ENCODE data around the gene ACP7.
"Not testable (repeated sequence)": the region's sequence is repeated elsewhere in the genome, so short reads cannot be mapped to it uniquely, and the experiment has no call there.

Gene ACP7

DNA sequence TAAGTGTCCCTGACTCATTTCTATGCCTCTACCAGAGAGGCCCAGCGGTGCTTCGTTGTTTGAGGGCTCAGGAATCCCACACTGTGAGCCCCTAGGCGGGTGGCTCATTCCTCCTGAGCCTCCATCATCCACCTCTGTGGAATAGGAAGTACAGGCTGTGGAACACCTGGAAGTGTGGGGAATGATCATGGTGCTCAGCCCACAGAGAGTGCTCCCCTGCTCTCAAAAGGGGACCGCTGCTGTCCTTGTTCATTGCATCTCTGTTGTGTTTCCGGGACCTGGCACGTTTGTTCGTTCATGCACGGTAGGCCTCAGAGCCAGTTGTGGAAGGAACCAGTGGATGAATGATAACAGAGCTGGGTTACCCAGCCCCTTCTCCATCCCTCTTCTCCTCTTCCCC, 1.2 kb downstream of the ACP7 start:
- TF ChIP-seq, protein P1, sequence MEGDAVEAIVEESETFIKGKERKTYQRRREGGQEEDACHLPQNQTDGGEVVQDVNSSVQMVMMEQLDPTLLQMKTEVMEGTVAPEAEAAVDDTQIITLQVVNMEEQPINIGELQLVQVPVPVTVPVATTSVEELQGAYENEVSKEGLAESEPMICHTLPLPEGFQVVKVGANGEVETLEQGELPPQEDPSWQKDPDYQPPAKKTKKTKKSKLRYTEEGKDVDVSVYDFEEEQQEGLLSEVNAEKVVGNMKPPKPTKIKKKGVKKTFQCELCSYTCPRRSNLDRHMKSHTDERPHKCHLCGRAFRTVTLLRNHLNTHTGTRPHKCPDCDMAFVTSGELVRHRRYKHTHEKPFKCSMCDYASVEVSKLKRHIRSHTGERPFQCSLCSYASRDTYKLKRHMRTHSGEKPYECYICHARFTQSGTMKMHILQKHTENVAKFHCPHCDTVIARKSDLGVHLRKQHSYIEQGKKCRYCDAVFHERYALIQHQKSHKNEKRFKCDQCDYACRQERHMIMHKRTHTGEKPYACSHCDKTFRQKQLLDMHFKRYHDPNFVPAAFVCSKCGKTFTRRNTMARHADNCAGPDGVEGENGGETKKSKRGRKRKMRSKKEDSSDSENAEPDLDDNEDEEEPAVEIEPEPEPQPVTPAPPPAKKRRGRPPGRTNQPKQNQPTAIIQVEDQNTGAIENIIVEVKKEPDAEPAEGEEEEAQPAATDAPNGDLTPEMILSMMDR (conservative IDR thresholded peaks at IDR 0.05; ENCODE audit: low read depth, low read length), result no peak
- DNase-seq (ENCODE audit: low read depth), result no peak
- no peak overlapping the region for H3K4me3 ChIP-seq (ENCODE audit: low read length)

DNA sequence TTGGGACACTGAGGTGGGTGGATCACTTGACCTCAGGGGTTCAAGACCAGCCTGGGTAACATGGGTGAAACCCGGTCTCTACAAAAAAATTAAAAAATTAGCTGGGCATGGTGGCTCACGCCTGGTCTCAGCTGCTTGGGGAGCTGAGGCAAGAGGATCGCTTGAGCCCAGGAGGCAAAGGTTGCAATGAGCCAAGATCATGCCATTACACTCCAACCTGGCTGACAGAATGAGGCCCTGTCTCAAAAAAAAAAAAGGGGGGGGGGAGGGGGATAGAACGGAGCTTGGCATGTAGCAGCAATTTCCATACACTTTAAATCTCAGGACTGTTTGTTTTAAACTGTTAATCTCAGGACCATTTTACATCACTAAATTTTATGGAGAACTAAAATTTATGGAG, 2.2 kb downstream of the ACP7 start:
- H3K4me3 ChIP-seq (ENCODE audit: low read length), result no peak overlapping the region
- DNase-seq (ENCODE audit: low read depth), result no peak
- TF ChIP-seq, protein P1 (conservative IDR thresholded peaks at IDR 0.05; ENCODE audit: low read depth, low read length), result no peak

DNA sequence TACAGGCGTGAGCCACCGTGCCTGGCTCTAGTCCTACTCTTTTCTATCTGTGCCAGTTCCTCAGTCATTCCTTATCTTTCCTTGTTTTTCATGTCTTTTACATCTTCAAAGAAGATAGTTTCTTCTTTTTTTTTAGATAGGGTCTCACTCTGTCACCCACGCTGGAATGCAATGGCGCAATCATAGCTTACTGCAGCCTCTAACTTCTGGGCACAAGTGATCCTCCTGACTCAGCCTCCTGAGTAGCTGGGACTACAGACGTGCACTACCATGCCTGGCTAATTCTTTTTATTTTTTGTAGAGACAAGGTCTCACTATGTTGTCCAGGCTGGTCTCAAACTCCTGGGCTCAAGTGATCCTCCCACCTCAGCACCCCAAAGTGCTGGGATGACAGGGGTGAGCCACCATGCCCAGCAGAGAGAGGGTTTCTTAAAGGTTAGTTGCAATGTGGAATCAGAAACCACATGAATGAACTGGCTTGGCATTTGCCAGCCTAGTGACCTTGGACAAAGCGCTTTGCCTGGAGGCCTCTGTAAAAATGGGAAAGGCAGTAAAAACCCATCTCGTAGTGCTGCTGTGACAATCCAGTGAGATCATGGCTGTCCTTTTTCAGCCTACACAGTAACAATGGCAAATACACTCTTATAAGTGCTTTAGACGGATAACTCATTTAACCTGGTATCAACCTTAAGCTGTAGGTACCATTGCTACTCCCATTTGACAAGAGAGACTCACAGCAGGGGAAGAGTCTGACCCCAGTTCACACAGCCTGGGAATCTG, 3.9 kb downstream of the ACP7 start:
- H3K4me3 ChIP-seq (ENCODE audit: low read length), result no peak overlapping the region
- no peak for DNase-seq (ENCODE audit: low read depth)
- TF ChIP-seq, protein P1 (conservative IDR thresholded peaks at IDR 0.05; ENCODE audit: low read depth, low read length), result no peak

DNA sequence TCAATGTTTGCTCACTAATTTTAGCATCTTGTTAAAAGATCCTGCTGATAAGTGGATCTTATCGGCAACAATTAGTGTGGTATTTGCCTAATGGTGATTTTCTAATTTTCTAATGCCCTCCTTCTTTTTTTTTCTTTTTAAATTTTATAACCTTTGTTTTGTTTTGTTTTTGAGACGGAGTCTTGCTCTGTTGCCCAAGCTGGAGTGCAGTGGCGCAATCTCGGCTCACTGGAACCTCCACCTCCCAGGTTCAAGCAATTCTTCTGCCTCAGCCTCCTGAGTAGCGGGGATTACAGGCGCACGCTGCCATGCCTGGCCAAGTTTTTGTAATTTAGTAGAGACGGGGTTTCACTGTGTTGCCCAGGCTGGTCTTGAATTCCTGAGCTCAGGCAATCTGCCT, 5.8 kb downstream of the ACP7 start:
- DNase-seq (ENCODE audit: low read depth); H3K4me3 ChIP-seq (ENCODE audit: low read length): not testable (repeated sequence)

DNA sequence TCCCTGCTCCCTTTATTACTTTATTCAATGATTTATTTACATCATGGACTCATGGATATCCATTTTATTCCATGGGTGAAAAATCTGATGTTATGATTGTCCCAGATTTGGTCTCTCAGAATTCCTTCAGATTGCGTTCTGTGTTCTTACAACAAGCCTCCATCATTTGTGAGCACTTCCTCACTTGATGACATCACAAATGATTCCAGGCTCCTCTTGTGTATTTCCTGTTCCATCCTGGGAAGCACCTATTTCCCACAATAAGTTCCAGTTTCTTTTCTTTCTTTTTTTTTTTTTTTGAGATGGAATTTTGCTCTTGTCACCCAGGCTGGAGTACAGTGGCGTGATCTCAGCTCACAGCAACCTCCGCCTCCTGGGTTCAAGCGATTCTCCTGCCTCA, 6.7 kb downstream of the ACP7 start:
- DNase-seq (ENCODE audit: low read depth), result no peak
- TF ChIP-seq, protein P1 (conservative IDR thresholded peaks at IDR 0.05; ENCODE audit: low read depth, low read length), result no peak
- no peak overlapping the region for H3K4me3 ChIP-seq (ENCODE audit: low read length)

DNA sequence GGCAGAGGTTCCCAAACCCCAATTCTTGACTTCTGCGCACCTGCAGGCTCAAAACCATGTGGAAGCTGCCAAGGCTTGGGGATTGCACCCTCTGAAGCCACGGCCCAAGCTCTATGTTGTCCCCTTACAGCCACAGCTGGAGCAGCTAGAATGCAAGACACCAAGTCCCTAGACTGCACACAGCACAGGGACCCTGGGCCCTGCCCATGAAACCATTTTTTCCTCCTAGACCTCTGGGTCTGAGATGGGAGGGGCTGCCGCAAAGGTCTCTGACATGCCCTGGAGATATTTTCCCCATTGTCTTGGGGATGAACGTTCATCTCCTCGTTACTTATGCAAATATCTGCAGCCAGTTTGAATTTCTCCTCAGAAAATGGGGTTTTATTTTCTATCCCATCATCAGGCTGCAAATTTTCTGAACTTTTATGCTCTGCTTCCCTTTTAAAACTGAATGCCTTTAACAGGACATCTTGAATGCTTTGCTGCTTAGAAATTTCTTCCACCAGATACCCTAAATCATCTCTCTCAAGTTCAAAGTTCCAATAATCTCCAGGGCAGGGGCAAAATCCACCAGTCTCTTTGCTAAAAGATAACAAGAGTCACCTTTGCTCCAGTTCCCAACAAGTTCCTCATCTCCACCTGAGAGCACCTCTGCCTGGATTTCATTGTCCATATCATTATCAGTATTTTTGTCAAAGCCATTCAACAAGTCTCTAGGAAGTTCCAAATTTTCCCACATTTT, 11.8 kb downstream of the ACP7 start:
- not testable (repeated sequence) for DNase-seq (ENCODE audit: low read depth); H3K4me3 ChIP-seq (ENCODE audit: low read length)

DNA sequence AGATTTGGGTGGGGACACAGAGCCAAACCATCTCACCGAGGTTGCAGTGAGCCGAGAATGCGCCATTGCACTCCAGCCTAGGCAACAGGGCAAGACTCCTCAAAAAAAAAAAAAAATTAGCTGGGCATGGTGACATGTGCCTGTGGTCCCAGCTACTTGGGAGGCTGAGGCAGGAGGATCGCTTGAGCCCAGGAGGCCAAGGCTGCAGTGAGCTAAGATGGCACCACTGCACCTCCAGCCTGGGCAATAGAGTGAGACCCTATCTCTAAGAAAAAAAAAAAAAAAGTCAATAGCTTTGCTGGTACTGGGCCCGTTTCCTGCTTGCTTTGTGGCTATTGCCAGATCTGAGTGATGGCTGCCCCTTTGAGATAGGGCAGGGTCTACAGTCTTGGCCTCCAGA, 13.1 kb downstream of the ACP7 start:
- TF ChIP-seq, protein P1 (conservative IDR thresholded peaks at IDR 0.05; ENCODE audit: low read depth, low read length), result no peak
- no peak for DNase-seq (ENCODE audit: low read depth)
- H3K4me3 ChIP-seq (ENCODE audit: low read length), result no peak overlapping the region

DNA sequence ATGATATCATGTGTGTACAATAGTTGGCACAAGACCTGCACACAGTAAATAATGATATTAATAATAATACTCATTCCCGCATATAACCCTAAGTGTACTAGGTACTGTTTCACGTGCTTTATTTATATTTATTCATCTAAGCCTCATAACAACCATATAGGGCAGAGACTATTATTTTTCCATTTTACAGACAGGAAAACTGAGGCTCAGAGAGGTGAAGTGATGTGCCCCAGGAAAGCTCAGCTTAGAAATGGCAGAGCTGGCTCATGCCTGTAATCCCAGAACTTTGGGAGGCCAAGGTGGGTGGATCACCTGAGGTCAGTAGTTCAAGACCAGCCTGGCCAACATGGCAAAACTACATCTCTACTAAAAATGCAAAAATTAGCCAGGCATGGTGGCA, 13.6 kb downstream of the ACP7 start:
- no peak overlapping the region for H3K4me3 ChIP-seq (ENCODE audit: low read length)
- TF ChIP-seq, protein P1 (conservative IDR thresholded peaks at IDR 0.05; ENCODE audit: low read depth, low read length), result no peak
- no peak for DNase-seq (ENCODE audit: low read depth)

Data from retinal pigment epithelial cell (primary cell).